ENCODE results near the gene TROAP.
"Not testable (repeated sequence)": the region's sequence is repeated elsewhere in the genome, so short reads cannot be mapped to it uniquely, and the experiment has no call there.

TROAP gene

GRCh38 chr12:49369411-49370145, 46.5 kb downstream of the TROAP start:
- DNase-seq, result peak; percentile 33

GRCh38 chr12:49370539-49370938, 47.5 kb downstream of the TROAP start:
- no peak for DNase-seq

DNA sequence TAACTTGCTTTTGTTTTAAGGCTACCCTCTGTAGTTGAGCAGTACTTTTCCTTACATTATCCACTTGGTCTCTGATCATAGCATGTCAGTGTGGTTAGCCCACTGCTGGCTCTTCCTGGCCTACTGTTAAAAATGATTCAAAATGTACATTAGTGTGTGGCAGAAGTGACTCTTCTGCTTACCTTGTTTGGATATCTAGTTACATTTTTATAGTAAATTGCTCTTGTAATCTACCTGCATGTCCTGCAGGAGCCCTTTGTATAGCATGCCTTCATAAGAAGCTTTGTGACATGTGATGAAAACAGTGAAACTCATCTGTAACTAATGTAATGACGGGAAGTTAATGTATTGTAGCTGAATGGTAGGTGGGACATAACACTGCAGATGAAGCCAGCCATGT, 52.4 kb downstream of the TROAP start:
- no peak for DNase-seq

GRCh38 chr12:49377386-49377785, 54.3 kb downstream of the TROAP start:
- no peak for DNase-seq

GRCh38 chr12:49380184-49380583, 57.1 kb downstream of the TROAP start:
- not testable (repeated sequence) for DNase-seq

Measured in fibroblast of skin of abdomen (primary cell).